AG04450 (cell line): ENCODE data around the gene PRRG2. TPM values are rescaled to one million over a fixed set of nuclear protein-coding genes. Genes with fewer than 3 reads are reported as not detected.

Source experiments
- CTCF ChIA-PET: fragments of 300-600, 350-600 bp; formaldehyde crosslinking; extraction: SDS; loops from one replicate; lab custom pipeline; 2022; ENCODE audit warnings: antibody characterized with exemption, inconsistent platforms; lab: Charles Lee
- POLR2A ChIA-PET: fragments of 350-600 bp; formaldehyde crosslinking; extraction: SDS; loops from one replicate; lab custom pipeline; 2021; ENCODE audit warnings: antibody characterized with exemption, inconsistent platforms; lab: Yijun Ruan, JAX
- DNase-seq: peaks from one replicate; pipeline ENCODE4 v3.0.0-alpha.2; 2011; ENCODE audit warnings: low read depth, low spot score
- H3K27ac ChIP-seq: one replicate; pipeline ENCODE4 v1.5.1; 2012; ENCODE audit warnings: low read depth, low read length, control low read depth
- H3K27me3 ChIP-seq: one replicate; pipeline ENCODE4 v1.6.0; 2012; ENCODE audit warnings: low read length; ENCODE audit not compliant: control insufficient read depth, insufficient read depth
- H3K4me3 ChIP-seq: 2 replicates; pipeline ENCODE4 v1.5.1; 2011; ENCODE audit warnings: mild to moderate bottlenecking, low read depth, low read length, control low read depth
- H3K9me3 ChIP-seq: 2 replicates; pipeline ENCODE4 v1.5.1; 2012; ENCODE audit warnings: low read length; ENCODE audit not compliant: control insufficient read depth, insufficient read depth
- polyA plus RNA-seq: library from polyadenylated mRNA; depleted of rRNA; stranded (reverse); fragments of >200 nt; gene quantifications from 2 replicates; pipeline ENCODE4 v1.2.3, GENCODE V29; 2011; rRNA removed
- small RNA-seq: library from RNA; depleted of rRNA; stranded (forward); fragments of <200 nt; gene quantifications from one replicate; pipeline ENCODE3, GENCODE V24; 2012; ENCODE audit warnings: low read depth; ENCODE audit not compliant: insufficient read length
- TF ChIP-seq, protein P1 (sequence below): IDR thresholded peaks from 2 replicates; pipeline ENCODE4 v1.5.1; 2011; ENCODE audit warnings: low read depth, low read length, control low read depth, inconsistent platforms

PRRG2 gene
- polyA plus RNA-seq, 1 experiment, result 0.35 TPM

DNA sequence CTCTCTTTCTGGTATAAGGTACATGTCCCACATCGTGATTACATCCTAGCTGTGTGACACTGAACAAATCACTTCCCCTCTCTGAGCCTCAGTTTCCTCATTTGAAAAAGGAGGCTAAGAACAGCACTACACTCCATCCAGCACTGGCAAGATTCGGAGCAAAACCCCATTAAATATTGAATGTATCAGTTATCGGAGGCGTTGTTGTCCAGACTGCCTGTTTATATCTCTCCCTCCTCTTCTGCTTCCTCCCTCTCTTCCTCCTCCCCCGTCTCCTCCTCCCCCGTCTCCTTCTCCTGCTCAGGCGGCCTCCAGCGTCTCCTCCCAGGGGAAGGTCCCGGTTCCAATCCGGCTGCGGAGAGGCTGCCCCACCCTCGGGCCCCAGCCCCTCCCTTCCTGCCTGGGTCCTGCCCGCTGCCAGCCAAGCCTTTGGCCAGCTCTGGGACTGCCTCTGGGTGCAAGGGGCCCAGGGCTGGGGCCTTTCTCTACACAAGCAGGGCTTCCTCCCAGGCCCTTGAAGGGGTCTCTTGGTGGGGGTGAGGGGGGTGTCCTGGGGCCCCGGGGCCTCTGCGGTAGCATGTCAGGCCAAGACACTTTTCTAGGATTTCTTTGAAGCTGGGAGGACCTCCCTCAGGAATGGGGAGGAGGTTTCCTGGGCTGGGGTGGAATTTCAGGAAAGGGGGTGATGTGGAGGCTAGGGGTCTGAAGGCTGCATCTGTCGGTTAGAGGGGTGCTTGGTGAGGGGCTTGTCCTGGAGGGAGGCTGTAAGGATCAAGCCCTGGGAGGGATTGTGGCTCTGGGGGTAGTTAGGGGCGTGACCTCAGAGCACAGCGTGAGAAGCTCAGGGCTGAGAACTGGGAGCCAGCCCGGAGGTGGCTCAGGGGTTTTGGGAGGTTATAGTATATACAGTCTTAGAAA lies 57.0 kb downstream of the PRRG2 start:
- ChIA-PET POLR2A (interaction anchor here (0.7 kb wide), 1 partner anchor 27 kb away, joined by 3 read pairs; no protein-coding TSS in a partner anchor), CTCF (interaction anchor here (0.6 kb wide), 1 partner anchor 684 kb away, joined by 5 read pairs; the partner anchor contains the start of gene BAX)
- Histone ChIP-seq H3K27me3 (no peaks in the 10 kb centered on the region), H3K27ac (peak overlapping the region; percentile 47), H3K4me3 (peak overlapping the region; percentile 73), H3K9me3 (no peaks in the 10 kb centered on the region)
- no peak for DNase-seq
- TF ChIP-seq, protein P1, sequence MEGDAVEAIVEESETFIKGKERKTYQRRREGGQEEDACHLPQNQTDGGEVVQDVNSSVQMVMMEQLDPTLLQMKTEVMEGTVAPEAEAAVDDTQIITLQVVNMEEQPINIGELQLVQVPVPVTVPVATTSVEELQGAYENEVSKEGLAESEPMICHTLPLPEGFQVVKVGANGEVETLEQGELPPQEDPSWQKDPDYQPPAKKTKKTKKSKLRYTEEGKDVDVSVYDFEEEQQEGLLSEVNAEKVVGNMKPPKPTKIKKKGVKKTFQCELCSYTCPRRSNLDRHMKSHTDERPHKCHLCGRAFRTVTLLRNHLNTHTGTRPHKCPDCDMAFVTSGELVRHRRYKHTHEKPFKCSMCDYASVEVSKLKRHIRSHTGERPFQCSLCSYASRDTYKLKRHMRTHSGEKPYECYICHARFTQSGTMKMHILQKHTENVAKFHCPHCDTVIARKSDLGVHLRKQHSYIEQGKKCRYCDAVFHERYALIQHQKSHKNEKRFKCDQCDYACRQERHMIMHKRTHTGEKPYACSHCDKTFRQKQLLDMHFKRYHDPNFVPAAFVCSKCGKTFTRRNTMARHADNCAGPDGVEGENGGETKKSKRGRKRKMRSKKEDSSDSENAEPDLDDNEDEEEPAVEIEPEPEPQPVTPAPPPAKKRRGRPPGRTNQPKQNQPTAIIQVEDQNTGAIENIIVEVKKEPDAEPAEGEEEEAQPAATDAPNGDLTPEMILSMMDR, result no peak

DNA sequence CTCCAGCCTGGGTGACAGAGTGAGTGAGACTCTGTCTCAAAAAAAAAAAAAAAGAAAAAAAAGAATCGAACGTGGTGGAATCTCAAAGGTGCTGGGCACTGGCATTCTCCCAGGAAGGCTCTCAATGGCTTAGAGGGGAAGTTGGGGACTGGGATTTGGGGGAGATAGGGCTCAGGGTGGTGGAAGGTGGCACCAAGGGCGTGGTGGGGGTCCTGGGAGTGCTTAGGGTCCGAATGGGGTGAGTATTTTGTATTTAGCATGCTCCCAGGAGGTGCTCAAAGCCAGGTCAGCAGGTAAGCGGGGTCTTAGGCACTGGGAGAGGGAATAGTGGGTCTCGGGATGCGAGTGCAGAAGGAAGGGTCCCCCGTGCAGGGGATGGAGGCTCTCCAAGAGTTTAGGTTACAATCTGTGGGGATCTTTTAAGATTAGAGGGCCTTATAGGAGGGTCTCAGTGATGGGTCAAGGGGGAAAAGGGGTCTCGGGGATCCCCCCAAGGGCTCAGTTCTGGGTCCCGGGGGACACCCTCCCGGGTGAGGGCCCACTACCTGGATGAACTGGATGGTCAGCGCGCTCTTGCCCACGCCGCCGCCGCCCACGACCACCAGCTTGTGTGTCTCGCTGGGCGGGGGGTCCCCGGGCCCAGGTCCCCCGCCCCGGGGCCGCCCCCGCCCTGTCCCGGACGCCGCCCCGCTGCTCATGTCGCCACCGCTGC lies 58.4 kb downstream of the PRRG2 start:
- Histone ChIP-seq H3K9me3 (no peaks in the 10 kb centered on the region), H3K4me3 (peak overlapping the region; percentile 73), H3K27ac (peak overlapping the region; percentile 65), H3K27me3 (no peaks in the 10 kb centered on the region)
- TF ChIP-seq, protein P1, result no peak
- ChIA-PET POLR2A (interaction anchor here (0.9 to 3.8 kb wide), 9 partner anchors 9 to 144 kb away, joined by 3 to 22 read pairs (median 8); partner anchors contain the start of genes BCL2L12, IRF3, NOSIP and PRMT1), CTCF (interaction anchor here (0.7 to 1.7 kb wide), 6 partner anchors 33 to 166 kb away, joined by 3 to 10 read pairs (median 3); partner anchors contain the start of gene FLT3LG)
- DNase-seq, result no peak

DNA sequence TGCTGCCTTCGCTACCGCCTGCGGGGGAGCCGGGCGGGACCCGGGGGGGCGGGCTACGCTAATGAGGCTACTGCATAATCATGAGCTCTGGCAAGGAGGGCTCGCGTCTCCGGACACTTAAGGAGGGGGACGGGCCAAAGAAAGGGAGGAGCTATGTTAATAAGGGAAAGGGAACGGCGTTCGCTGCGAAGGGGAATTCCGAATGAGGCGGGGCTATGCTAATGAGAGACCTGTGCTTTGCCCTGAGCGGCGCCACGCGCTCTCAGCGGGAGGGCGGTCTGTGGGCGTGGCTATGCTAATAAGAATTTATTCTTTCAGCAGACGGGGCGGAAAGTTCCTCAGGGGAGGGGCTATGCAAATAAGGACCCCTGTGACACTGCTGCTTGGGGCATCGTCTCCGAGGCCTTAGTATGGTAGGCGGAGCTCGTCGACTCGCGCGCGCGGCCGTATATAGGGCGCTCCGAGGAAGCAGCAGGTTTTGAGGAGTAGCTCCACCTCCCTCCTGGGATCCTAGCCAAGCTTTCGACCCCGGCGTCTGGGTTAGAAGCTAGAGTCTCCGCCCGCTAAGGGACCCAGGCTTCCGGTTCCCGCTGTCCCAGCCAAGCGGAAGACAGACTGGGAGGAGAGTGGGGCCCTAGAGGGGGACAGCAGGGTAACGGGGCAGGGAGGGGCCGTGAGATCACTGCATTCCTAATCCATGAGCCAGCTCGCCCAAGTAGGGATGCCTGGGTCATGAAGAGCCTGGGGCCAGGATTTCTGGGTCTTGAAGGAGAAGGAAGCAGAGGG lies 59.2 kb downstream of the PRRG2 start, which contains the start of gene RRAS:
TSS of gene RRAS (minus strand) at position 31 of the 786 bp plus-strand sequence. CDS start 45 bp downstream, outside the sequence.
- CTCF ChIA-PET, result interaction anchor here (0.7 to 1.7 kb wide), 6 partner anchors 32 to 167 kb away, joined by 3 to 10 read pairs (median 3); partner anchors contain the start of gene FLT3LG
- TF ChIP-seq, protein P1, result no peak
- POLR2A ChIA-PET, result interaction anchor here (0.6 to 3.8 kb wide), 16 partner anchors 8 to 234 kb away, joined by 3 to 22 read pairs (median 4); partner anchors contain the start of genes BCL2L12, IRF3, NOSIP and PRMT1
- H3K9me3 ChIP-seq, result no peaks in the 10 kb centered on the region
- H3K27me3 ChIP-seq, result no peaks in the 10 kb centered on the region
- peak within 1 kb of the TSS; percentile 73 for H3K4me3 ChIP-seq
- peak within 1 kb of the TSS; percentile 100 for H3K27ac ChIP-seq
- DNase-seq, result peak; percentile 100

Small RNA genes lying within 50 kb of the gene (small RNA-seq; reads per million reads assigned to genes)
- not detected for gene RF00019

Other genes starting within 250 kb of the PRRG2 start
- gene CD37, start 245.9 kb upstream of the PRRG2 start, polyA plus RNA-seq, result not detected in 2 replicates
- 32.8 and 41.7 TPM in 2 replicates for gene TEAD2, start 218.9 kb upstream of the PRRG2 start, polyA plus RNA-seq
- 0.14 TPM in 1 of 2 replicates, not detected in the other for gene DKKL1, start 217.4 kb upstream of the PRRG2 start, polyA plus RNA-seq
- not detected in 2 replicates for gene KASH5, start 193.1 kb upstream of the PRRG2 start, polyA plus RNA-seq
- gene PTH2, start 157.9 kb upstream of the PRRG2 start, polyA plus RNA-seq, result not detected in 2 replicates
- not detected in 2 replicates for gene GFY, start 155.9 kb upstream of the PRRG2 start, polyA plus RNA-seq
- gene SLC17A7, start 139.8 kb upstream of the PRRG2 start, polyA plus RNA-seq, result 0.02 and 0.04 TPM in 2 replicates
- 60.3 and 62.5 TPM in 2 replicates for gene PIH1D1, start 129.5 kb upstream of the PRRG2 start, polyA plus RNA-seq
- gene ALDH16A1, start 128.1 kb upstream of the PRRG2 start, polyA plus RNA-seq, result 4.1 and 4.3 TPM in 2 replicates
- gene FLT3LG, start 107.1 kb upstream of the PRRG2 start, polyA plus RNA-seq, result 3.7 and 5.9 TPM in 2 replicates
- 3,816 and 4,938 TPM in 2 replicates for gene RPL13A, start 93.7 kb upstream of the PRRG2 start, polyA plus RNA-seq
- gene RPS11, start 84.9 kb upstream of the PRRG2 start, polyA plus RNA-seq, result 1,562 and 2,122 TPM in 2 replicates
- gene FCGRT, start 68.7 kb upstream of the PRRG2 start, polyA plus RNA-seq, result 46.1 and 68.1 TPM in 2 replicates
- gene RCN3, start 53.3 kb upstream of the PRRG2 start, polyA plus RNA-seq, result 14.7 and 29.4 TPM in 2 replicates
- 43.9 and 77.5 TPM in 2 replicates for gene NOSIP, start 760 bp upstream of the PRRG2 start, polyA plus RNA-seq
- gene PRR12, start 9.9 kb downstream of the PRRG2 start, polyA plus RNA-seq, result 0.36 and 0.66 TPM in 2 replicates
- gene RRAS, start 58.8 kb downstream of the PRRG2 start, polyA plus RNA-seq, result 64.2 and 93.3 TPM in 2 replicates
- gene SCAF1, start 60.9 kb downstream of the PRRG2 start, polyA plus RNA-seq, result 2.5 and 3.5 TPM in 2 replicates
- gene IRF3, start 84.5 kb downstream of the PRRG2 start, polyA plus RNA-seq, result 33.5 and 54.9 TPM in 2 replicates
- gene BCL2L12, start 84.6 kb downstream of the PRRG2 start, polyA plus RNA-seq, result 8.8 and 10.9 TPM in 2 replicates
- gene PRMT1, start 96.0 kb downstream of the PRRG2 start, polyA plus RNA-seq, result 287 and 305 TPM in 2 replicates
- 0.19 and 0.33 TPM in 2 replicates for gene ADM5, start 108.3 kb downstream of the PRRG2 start, polyA plus RNA-seq
- 20.3 and 24.2 TPM in 2 replicates for gene CPT1C, start 109.8 kb downstream of the PRRG2 start, polyA plus RNA-seq
- not detected in 2 replicates for gene TSKS, start 182.0 kb downstream of the PRRG2 start, polyA plus RNA-seq
- gene AP2A1, start 185.7 kb downstream of the PRRG2 start, polyA plus RNA-seq, result 59.1 and 82.2 TPM in 2 replicates
- gene FUZ, start 232.0 kb downstream of the PRRG2 start, polyA plus RNA-seq, result 6.9 and 9.0 TPM in 2 replicates
- gene MED25, start 237.0 kb downstream of the PRRG2 start, polyA plus RNA-seq, result 12.6 and 20.3 TPM in 2 replicates